ENCODE data around the gene JAM2. TPM values are rescaled to one million over a fixed set of nuclear protein-coding genes. Genes with fewer than 3 reads are reported as not detected.

Gene JAM2
- total and polyA plus RNA-seq, 2 donors = 1.9 to 8.6 TPM

DNA sequence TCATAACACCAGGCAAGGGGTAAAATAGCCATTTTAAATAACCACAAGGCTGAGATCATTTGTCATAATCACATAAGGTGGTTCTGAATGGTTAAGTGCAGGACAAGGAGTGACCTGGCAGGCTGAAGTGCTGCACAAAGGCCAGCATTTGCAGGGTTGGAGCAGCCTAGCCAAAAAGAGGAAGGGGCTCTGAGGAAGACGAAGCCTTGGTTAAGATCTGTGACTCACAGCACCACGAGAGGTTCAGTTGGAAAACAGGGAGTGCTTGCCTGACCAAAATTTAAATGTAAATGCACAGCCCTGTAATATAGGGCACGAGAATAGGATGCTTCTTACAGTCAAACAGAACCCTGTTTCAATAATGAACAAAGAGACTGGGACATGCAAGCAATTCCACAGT is 83.6 kb downstream of the JAM2 start:
- Histone ChIP-seq H3K27me3 (ENCODE audit: control insufficient read depth in 2 of 2, insufficient read depth in 1 of 2, low read length in 1 of 2) (no peaks in the 10 kb centered on the region), H3K9me3 (ENCODE audit: control insufficient read depth in 2 of 2, insufficient read depth in 1 of 2, low read length in 1 of 2) (no peaks in the 10 kb centered on the region), H3K27ac (ENCODE audit: low read depth in 1 of 2, low read length in 1 of 2) (no peak overlapping the region), H3K4me3 (ENCODE audit: low read length in 2 of 2) (no peak overlapping the region), H3K4me1 (ENCODE audit: control insufficient read depth in 2 of 2, insufficient read depth in 2 of 2, low read length in 2 of 2) (no peaks in the 10 kb centered on the region), H3K36me3 (ENCODE audit: control insufficient read depth in 2 of 2, insufficient read depth in 2 of 2, low read length in 1 of 2) (peaks cover 44 to 52% of the 10 kb centered on the region in 2 donors)
- 86% methylated on average over 3 of the region's 3 CpGs for WGBS
- no peak for DNase-seq (ENCODE audit: low read depth in 6 of 9, low spot score in 9 of 9)

DNA sequence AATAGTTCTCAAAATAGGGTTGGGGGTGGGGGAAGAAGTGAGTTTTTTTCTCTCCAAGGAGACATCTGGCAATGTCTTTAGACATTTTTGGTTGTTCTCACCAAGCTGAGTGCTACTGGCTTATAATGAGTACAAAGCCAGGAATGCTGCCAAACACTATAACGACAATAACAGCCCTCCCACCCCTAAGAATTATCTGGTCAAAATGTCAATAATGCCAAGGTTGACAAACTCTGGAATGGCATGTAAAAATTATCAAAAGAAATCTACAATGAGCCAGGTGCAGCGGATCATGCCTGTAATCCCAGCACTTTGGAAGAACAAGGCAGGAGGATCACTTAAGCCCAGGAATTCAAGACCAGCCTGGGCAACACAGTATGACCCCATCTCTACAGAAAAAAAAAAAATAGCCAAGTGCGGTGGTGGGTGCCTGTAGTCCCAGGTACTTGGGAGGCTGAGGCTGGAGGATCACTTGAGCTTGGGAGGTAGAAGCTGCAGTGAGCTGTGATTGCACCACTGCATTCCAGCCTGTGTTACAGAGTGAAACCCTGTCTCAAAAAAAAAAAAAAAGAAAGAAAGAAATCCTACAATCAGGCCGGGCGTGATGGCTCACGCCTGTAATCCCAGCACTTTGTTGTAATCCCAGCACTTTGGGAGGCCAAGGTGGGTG is 93.2 kb downstream of the JAM2 start:
- Histone ChIP-seq H3K4me3 (ENCODE audit: low read length in 2 of 2) (no peak overlapping the region), H3K27me3 (ENCODE audit: control insufficient read depth in 2 of 2, insufficient read depth in 1 of 2, low read length in 1 of 2) (no peaks in the 10 kb centered on the region), H3K4me1 (ENCODE audit: control insufficient read depth in 2 of 2, insufficient read depth in 2 of 2, low read length in 2 of 2) (peaks cover 0 to 9% of the 10 kb centered on the region in 2 donors), H3K27ac (ENCODE audit: low read depth in 1 of 2, low read length in 1 of 2) (no peak overlapping the region), H3K9me3 (ENCODE audit: control insufficient read depth in 2 of 2, insufficient read depth in 1 of 2, low read length in 1 of 2) (no peaks in the 10 kb centered on the region), H3K36me3 (ENCODE audit: control insufficient read depth in 2 of 2, insufficient read depth in 2 of 2, low read length in 1 of 2) (peaks cover 9 to 25% of the 10 kb centered on the region in 2 donors)
- no peak for DNase-seq (ENCODE audit: low read depth in 6 of 9, low spot score in 9 of 9)
- WGBS = 95% methylated on average over 6 of the region's 6 CpGs

DNA sequence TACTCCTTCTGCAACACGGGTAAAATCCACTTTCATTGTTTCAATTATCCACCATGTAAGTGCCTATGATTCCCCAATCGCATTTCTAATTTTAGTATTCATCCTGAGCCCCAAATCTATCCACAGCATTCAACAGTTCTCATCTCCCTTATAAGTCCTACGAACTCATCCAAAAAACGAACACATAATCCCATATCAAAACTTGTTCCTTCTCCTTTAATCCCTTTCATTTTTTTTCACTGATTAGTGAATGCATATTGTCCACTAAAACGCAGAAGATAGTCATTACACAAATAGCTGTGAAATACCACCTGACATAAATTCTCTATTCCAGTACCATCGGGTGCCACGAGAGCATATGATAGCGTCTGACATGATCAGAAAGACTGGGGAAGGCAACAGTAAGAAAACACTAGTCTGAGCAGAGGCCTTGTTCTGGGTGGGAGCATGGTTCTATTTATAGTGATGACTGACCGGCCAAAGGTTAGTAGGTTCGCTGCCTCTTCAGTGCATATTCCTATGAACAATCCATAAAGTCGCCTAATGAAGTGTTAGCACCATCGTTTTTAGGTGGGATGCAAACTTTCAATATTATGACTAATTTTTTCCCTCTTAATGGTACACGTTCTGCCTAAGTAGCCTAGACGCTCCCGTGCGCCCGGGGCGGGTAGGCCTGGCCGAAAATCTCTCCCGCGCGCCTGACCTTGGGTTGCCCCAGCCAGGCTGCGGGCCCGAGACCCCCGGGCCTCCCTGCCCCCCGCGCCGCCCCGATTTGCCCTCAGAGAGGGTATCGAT is 95.0 kb downstream of the JAM2 start:
- DNase-seq (ENCODE audit: low read depth in 6 of 9, low spot score in 9 of 9) = peak in 5 of 9 donors; percentile 4 to 45 (median 21)
- 8% methylated on average over 30 of the region's 30 CpGs for WGBS
- peaks cover 0 to 12% of the 10 kb centered on the region in 2 donors for H3K4me1 ChIP-seq (ENCODE audit: control insufficient read depth in 2 of 2, insufficient read depth in 2 of 2, low read length in 2 of 2)

DNA sequence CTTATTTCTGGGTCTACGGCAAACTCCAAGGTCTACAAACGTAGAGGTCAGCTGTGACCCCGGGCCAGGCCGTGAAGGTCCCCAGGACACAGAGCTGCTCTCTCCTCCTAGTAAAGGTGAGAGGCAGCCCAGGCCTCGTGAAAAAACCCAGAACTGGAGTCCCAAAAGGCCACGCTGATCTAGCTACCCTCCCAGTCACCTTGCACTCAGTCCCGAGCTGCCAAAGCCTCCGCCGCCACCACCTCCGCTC is 95.5 kb downstream of the JAM2 start:
- no peaks in the 10 kb centered on the region for H3K9me3 ChIP-seq (ENCODE audit: control insufficient read depth in 2 of 2, insufficient read depth in 1 of 2, low read length in 1 of 2)
- no peaks in the 10 kb centered on the region for H3K27me3 ChIP-seq (ENCODE audit: control insufficient read depth in 2 of 2, insufficient read depth in 1 of 2, low read length in 1 of 2)
- 0% methylated on average over 10 of the region's 10 CpGs for WGBS
- peaks cover 0 to 12% of the 10 kb centered on the region in 2 donors for H3K4me1 ChIP-seq (ENCODE audit: control insufficient read depth in 2 of 2, insufficient read depth in 2 of 2, low read length in 2 of 2)
- H3K36me3 ChIP-seq (ENCODE audit: control insufficient read depth in 2 of 2, insufficient read depth in 2 of 2, low read length in 1 of 2) = peaks cover 0 to 6% of the 10 kb centered on the region in 2 donors
- no peak for DNase-seq (ENCODE audit: low read depth in 6 of 9, low spot score in 9 of 9)
- peak overlapping the region; percentile 100 for H3K27ac ChIP-seq (ENCODE audit: low read depth in 1 of 2, low read length in 1 of 2)
- peak overlapping the region; percentile 91 to 93 for H3K4me3 ChIP-seq (ENCODE audit: low read length in 2 of 2)

More for the DNA sequence above, 95.0 kb downstream of the JAM2 start:
- peak overlapping the region; percentile 91 to 93 for H3K4me3 ChIP-seq (ENCODE audit: low read length in 2 of 2)
- peaks cover 0 to 8% of the 10 kb centered on the region in 2 donors for H3K36me3 ChIP-seq (ENCODE audit: control insufficient read depth in 2 of 2, insufficient read depth in 2 of 2, low read length in 1 of 2)
- no peaks in the 10 kb centered on the region for H3K27me3 ChIP-seq (ENCODE audit: control insufficient read depth in 2 of 2, insufficient read depth in 1 of 2, low read length in 1 of 2)
- peak overlapping the region; percentile 100 for H3K27ac ChIP-seq (ENCODE audit: low read depth in 1 of 2, low read length in 1 of 2)
- no peaks in the 10 kb centered on the region for H3K9me3 ChIP-seq (ENCODE audit: control insufficient read depth in 2 of 2, insufficient read depth in 1 of 2, low read length in 1 of 2)

GRCh38 chr21:25734904-25735645 is 96.0 kb downstream of the JAM2 start, which contains the start of the genes ATP5PF and GABPA:
Gene ATP5PF, minus strand, starts transcription at chr21:25734904. Its CDS starts 5,110 bp downstream, at chr21:25729794.
Gene GABPA, plus strand, starts transcription at chr21:25734972. Its CDS starts 6,627 bp downstream, at chr21:25741599.
- peak within 1 kb of the TSS; percentile 100 for H3K27ac ChIP-seq (ENCODE audit: low read depth in 1 of 2, low read length in 1 of 2)
- H3K9me3 ChIP-seq (ENCODE audit: control insufficient read depth in 2 of 2, insufficient read depth in 1 of 2, low read length in 1 of 2) = no peaks in the 10 kb centered on the region
- H3K4me3 ChIP-seq (ENCODE audit: low read length in 2 of 2) = peak within 1 kb of the TSS; percentile 91 to 93
- DNase-seq (ENCODE audit: low read depth in 6 of 9, low spot score in 9 of 9) = peak; percentile 92 to 99 (median 96)
- peaks cover 0 to 12% of the 10 kb centered on the region in 2 donors for H3K4me1 ChIP-seq (ENCODE audit: control insufficient read depth in 2 of 2, insufficient read depth in 2 of 2, low read length in 2 of 2)
- peaks cover 0 to 4% of the 10 kb centered on the region in 2 donors for H3K36me3 ChIP-seq (ENCODE audit: control insufficient read depth in 2 of 2, insufficient read depth in 2 of 2, low read length in 1 of 2)
- under 1% methylated on average over 64 of the region's 64 CpGs for WGBS
- H3K27me3 ChIP-seq (ENCODE audit: control insufficient read depth in 2 of 2, insufficient read depth in 1 of 2, low read length in 1 of 2) = no peaks in the 10 kb centered on the region

DNA sequence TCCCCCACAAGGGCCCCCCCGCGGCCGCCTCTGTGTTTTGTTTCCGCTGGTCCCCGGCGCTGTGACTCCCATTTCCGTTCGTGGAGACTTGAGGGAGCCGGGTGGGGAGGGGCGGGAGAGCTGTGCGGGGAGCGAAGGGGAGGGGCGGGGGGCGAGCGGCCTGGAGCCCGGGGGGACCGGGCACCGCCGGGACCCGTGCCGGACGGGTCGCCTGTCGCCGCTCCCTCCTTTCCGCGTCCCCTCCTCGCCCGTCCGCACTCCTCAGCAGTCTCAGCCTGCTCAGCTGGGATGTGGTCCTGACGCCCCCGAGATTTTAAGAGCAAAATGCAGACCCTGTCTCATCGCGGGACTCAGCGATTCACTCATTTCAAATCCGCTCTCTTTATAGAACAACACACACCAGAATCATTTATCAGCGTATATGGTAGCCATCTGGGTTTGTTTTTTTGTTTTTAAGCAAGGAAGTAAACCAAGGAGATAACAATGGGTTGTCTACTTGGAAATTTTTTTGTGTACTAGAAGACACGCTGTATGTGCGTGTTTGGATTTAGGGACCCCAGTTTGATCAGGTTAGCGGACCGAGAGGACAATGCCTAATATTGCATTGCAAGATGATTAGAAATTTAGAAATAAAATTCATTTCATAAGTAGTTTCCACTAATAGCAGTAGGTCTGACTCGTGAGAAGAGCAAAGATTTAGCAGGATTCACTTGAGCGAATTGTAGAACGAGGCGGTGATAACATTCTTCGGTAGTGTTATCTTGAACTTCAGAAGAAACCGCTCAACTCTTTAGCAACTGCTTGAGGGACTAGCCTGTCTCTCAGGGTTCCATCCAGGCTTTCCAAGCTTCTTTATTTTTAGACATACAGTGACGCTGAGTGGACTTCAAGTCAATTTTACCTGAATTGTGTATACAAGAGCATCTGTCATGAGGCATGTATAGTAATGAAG is 96.9 kb downstream of the JAM2 start:
- peaks cover 0 to 12% of the 10 kb centered on the region in 2 donors for H3K4me1 ChIP-seq (ENCODE audit: control insufficient read depth in 2 of 2, insufficient read depth in 2 of 2, low read length in 2 of 2)

DNA sequence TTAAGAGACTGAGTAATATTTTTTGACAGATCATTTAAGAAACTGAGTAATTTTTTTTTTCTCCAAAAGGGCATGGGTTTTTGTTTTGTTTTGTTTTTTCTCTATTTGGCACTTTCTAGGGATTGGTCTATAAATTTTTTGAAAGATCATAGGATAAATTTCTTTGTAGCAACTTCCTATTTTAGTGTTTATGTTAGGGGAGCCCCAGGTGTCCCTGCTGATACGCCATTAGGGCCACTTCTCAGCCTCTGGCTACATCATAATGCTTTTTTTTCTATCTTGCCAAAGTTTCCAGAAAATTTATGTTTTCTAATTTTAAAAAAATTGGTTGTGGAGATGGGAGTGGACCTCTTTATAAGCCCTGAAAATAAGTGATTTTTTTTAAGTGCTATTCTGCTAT is 98.4 kb downstream of the JAM2 start:
- whole genome bisulfite sequencing = 40% methylated on average over 1 of the region's 1 CpG
- Histone ChIP-seq H3K27me3 (ENCODE audit: control insufficient read depth in 2 of 2, insufficient read depth in 1 of 2, low read length in 1 of 2) (no peaks in the 10 kb centered on the region), H3K4me3 (ENCODE audit: low read length in 2 of 2) (no peak overlapping the region), H3K9me3 (ENCODE audit: control insufficient read depth in 2 of 2, insufficient read depth in 1 of 2, low read length in 1 of 2) (no peaks in the 10 kb centered on the region), H3K27ac (ENCODE audit: low read depth in 1 of 2, low read length in 1 of 2) (no peak overlapping the region), H3K4me1 (ENCODE audit: control insufficient read depth in 2 of 2, insufficient read depth in 2 of 2, low read length in 2 of 2) (peaks cover 0 to 12% of the 10 kb centered on the region in 2 donors), H3K36me3 (ENCODE audit: control insufficient read depth in 2 of 2, insufficient read depth in 2 of 2, low read length in 1 of 2) (peaks cover 0 to 2% of the 10 kb centered on the region in 2 donors)
- DNase-seq (ENCODE audit: low read depth in 6 of 9, low spot score in 9 of 9) = no peak

More for the DNA sequence above, 96.9 kb downstream of the JAM2 start:
- Histone ChIP-seq H3K27me3 (ENCODE audit: control insufficient read depth in 2 of 2, insufficient read depth in 1 of 2, low read length in 1 of 2) (no peaks in the 10 kb centered on the region), H3K9me3 (ENCODE audit: control insufficient read depth in 2 of 2, insufficient read depth in 1 of 2, low read length in 1 of 2) (no peaks in the 10 kb centered on the region), H3K4me3 (ENCODE audit: low read length in 2 of 2) (peak overlapping the region; percentile 91 to 93), H3K36me3 (ENCODE audit: control insufficient read depth in 2 of 2, insufficient read depth in 2 of 2, low read length in 1 of 2) (peaks cover 0 to 2% of the 10 kb centered on the region in 2 donors), H3K27ac (ENCODE audit: low read depth in 1 of 2, low read length in 1 of 2) (peak overlapping the region; percentile 100)
- DNase-seq (ENCODE audit: low read depth in 6 of 9, low spot score in 9 of 9) = peak in 7 of 9 donors; percentile 29 to 88 (median 72)
- under 1% methylated on average over 48 of the region's 48 CpGs for WGBS

- peaks cover 0 to 26% of the 10 kb centered on the region in 2 donors for H3K36me3 ChIP-seq (ENCODE audit: control insufficient read depth in 2 of 2, insufficient read depth in 2 of 2, low read length in 1 of 2)
- 98% methylated on average over 3 of the region's 3 CpGs for WGBS
- no peaks in the 10 kb centered on the region for H3K9me3 ChIP-seq (ENCODE audit: control insufficient read depth in 2 of 2, insufficient read depth in 1 of 2, low read length in 1 of 2)
- H3K4me3 ChIP-seq (ENCODE audit: low read length in 2 of 2) = no peak overlapping the region
- no peak overlapping the region for H3K27ac ChIP-seq (ENCODE audit: low read depth in 1 of 2, low read length in 1 of 2)
- H3K27me3 ChIP-seq (ENCODE audit: control insufficient read depth in 2 of 2, insufficient read depth in 1 of 2, low read length in 1 of 2) = no peaks in the 10 kb centered on the region
- H3K4me1 ChIP-seq (ENCODE audit: control insufficient read depth in 2 of 2, insufficient read depth in 2 of 2, low read length in 2 of 2) = peaks cover 0 to 2% of the 10 kb centered on the region in 2 donors
- DNase-seq (ENCODE audit: low read depth in 6 of 9, low spot score in 9 of 9) = no peak
These were observed 103.8 kb downstream of the JAM2 start for GRCh38 chr21:25742900-25743299.
